Measurements from ENCODE around the gene MAP3K3. TPM values are rescaled to one million over a fixed set of nuclear protein-coding genes. Genes with fewer than 3 reads are reported as not detected.

MAP3K3 gene
- total and polyA plus RNA-seq, 2 donors (not counting 1 experiment from before 2014, with no cell fraction given), result 49.1 to 74.7 TPM

DNA sequence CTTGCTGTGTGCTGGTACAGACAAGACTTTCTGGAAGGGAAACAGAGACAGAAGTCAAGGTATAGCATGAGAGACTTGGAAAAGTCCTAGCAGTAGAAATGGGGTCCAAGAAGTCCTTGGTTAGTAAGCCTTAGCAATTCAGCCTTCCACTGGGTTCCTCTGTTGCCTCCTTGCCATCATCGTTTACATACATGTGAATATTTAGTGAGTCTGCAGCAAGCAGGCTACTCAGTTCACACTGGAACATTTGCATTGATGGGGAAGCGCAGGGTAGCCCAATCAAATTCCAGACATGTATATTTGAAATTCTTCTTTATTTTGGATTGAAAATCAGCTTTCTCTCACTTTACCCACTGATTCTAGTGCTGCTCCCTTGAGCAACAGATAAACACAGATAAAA, 50.6 kb downstream of the MAP3K3 start:
- no peak overlapping the region for H3K4me3 Mint-ChIP-seq
- H3K9me3 ChIP-seq (ENCODE audit: control extremely low read depth in 1 of 3, control insufficient read depth in 2 of 3, insufficient read depth in 1 of 3, low read length in 2 of 3), result no peaks in the 10 kb centered on the region
- DNase-seq (no peak), ATAC-seq (ENCODE audit: low read depth) (no peak)
- no peak overlapping the region for H3K9ac ChIP-seq (ENCODE audit: low read length)
- no peak overlapping the region for H3K4me3 ChIP-seq (ENCODE audit: control extremely low read depth in 1 of 5, extremely low read depth in 1 of 5, insufficient read depth in 1 of 5, low read depth in 2 of 5, low read length in 4 of 5)
- no peaks in the 10 kb centered on the region for H3K27me3 ChIP-seq (replicated peaks in 1 of 4; ENCODE audit: control extremely low read depth in 1 of 4, control insufficient read depth in 3 of 4, insufficient read depth in 4 of 4, low read length in 3 of 4)
- TF ChIP-seq CTCF (IDR thresholded peaks at IDR 0.05) (no peak), EZH2 (IDR thresholded peaks at IDR 0.05; ENCODE audit: borderline replicate concordance, insufficient read depth, low read depth, low read length, poor library complexity, severe bottlenecking) (no peak)
- no peaks in the 10 kb centered on the region for H4K20me1 ChIP-seq (ENCODE audit: control insufficient read depth, insufficient read depth, low read length, poor library complexity, severe bottlenecking)
- H3K4me2 ChIP-seq (replicated peaks; ENCODE audit: low read depth, low read length, poor library complexity, severe bottlenecking), result no peak overlapping the region
- H3K36me3 ChIP-seq (replicated peaks in 1 of 2; ENCODE audit: control extremely low read depth in 1 of 2, control insufficient read depth in 1 of 2, extremely low read depth in 1 of 2, insufficient read depth in 2 of 2, low read length in 1 of 2), result peaks cover 9 to 73% of the 10 kb centered on the region in 2 experiments
- no peaks in the 10 kb centered on the region for H3K9me3 Mint-ChIP-seq (ENCODE audit: insufficient read depth)
- H3K4me1 Mint-ChIP-seq, result peaks cover 13% of the 10 kb centered on the region
- H3K79me2 ChIP-seq (ENCODE audit: control insufficient read depth, insufficient read depth, low read length), result peaks cover 16% of the 10 kb centered on the region
- H3K27ac ChIP-seq (ENCODE audit: low read length in 2 of 2), result no peak overlapping the region
- no peak overlapping the region for H2AFZ ChIP-seq (ENCODE audit: insufficient read depth, low read depth, low read length, poor library complexity, severe bottlenecking)
- POLR2A ChIA-PET, result interaction anchor here (0.6 kb wide), 1 partner anchor 76 kb away, joined by 5 read pairs; no protein-coding TSS in a partner anchor
- H3K27me3 Mint-ChIP-seq, result no peaks in the 10 kb centered on the region
- H3K4me1 ChIP-seq (ENCODE audit: control insufficient read depth in 2 of 2, insufficient read depth in 2 of 2, low read length in 2 of 2), result peaks cover 3 to 11% of the 10 kb centered on the region in 2 donors
- WGBS (ENCODE audit: insufficient coverage), result 100% methylated on average over 1 of the region's 2 CpGs
- no peak overlapping the region for H3K27ac Mint-ChIP-seq
- intact Hi-C loops (cut with micrococcal nuclease), result no loop called here
- CTCF ChIA-PET, result no interaction called here

GRCh38 chr17:63675231-63675606, 53.0 kb downstream of the MAP3K3 start:
- Histone ChIP-seq H3K36me3 (replicated peaks in 1 of 2; ENCODE audit: control extremely low read depth in 1 of 2, control insufficient read depth in 1 of 2, extremely low read depth in 1 of 2, insufficient read depth in 2 of 2, low read length in 1 of 2) (peaks cover 3 to 60% of the 10 kb centered on the region in 2 experiments), H3K4me2 (replicated peaks; ENCODE audit: low read depth, low read length, poor library complexity, severe bottlenecking) (no peak overlapping the region), H3K79me2 (ENCODE audit: control insufficient read depth, insufficient read depth, low read length) (peaks cover 12% of the 10 kb centered on the region), H3K27me3 (replicated peaks in 1 of 4; ENCODE audit: control extremely low read depth in 1 of 4, control insufficient read depth in 3 of 4, insufficient read depth in 4 of 4, low read length in 3 of 4) (no peaks in the 10 kb centered on the region), H3K9ac (ENCODE audit: low read length) (no peak overlapping the region), H3K4me3 (ENCODE audit: control extremely low read depth in 1 of 5, extremely low read depth in 1 of 5, insufficient read depth in 1 of 5, low read depth in 2 of 5, low read length in 4 of 5) (no peak overlapping the region), H2AFZ (ENCODE audit: insufficient read depth, low read depth, low read length, poor library complexity, severe bottlenecking) (no peak overlapping the region), H3K9me3 (ENCODE audit: control extremely low read depth in 1 of 3, control insufficient read depth in 2 of 3, insufficient read depth in 1 of 3, low read length in 2 of 3) (no peaks in the 10 kb centered on the region), H3K27ac (ENCODE audit: low read length in 2 of 2) (no peak overlapping the region), H4K20me1 (ENCODE audit: control insufficient read depth, insufficient read depth, low read length, poor library complexity, severe bottlenecking) (no peaks in the 10 kb centered on the region), H3K4me1 (ENCODE audit: control insufficient read depth in 2 of 2, insufficient read depth in 2 of 2, low read length in 2 of 2) (peaks cover 0 to 5% of the 10 kb centered on the region in 2 donors)
- DNase-seq (no peak), ATAC-seq (ENCODE audit: low read depth) (no peak)
- 50% methylated on average over 3 of the region's 4 CpGs for WGBS (ENCODE audit: insufficient coverage)
- H3K4me1 Mint-ChIP-seq, result peaks cover 8% of the 10 kb centered on the region
- H3K27me3 Mint-ChIP-seq, result no peaks in the 10 kb centered on the region
- intact Hi-C loops (cut with micrococcal nuclease), result no loop called here
- TF ChIP-seq EZH2 (IDR thresholded peaks at IDR 0.05; ENCODE audit: borderline replicate concordance, insufficient read depth, low read depth, low read length, poor library complexity, severe bottlenecking), result no peak
- TF ChIP-seq CTCF (IDR thresholded peaks at IDR 0.05), result no peak
- H3K27ac Mint-ChIP-seq, result no peak overlapping the region
- POLR2A ChIA-PET, result interaction anchor here (1.3 kb wide), 1 partner anchor 19 kb away, joined by 4 read pairs; no protein-coding TSS in a partner anchor
- H3K4me3 Mint-ChIP-seq, result no peak overlapping the region
- CTCF ChIA-PET, result interaction anchor here (0.6 to 5.3 kb wide), 4 partner anchors 10 to 63 kb away, joined by 3 to 22 read pairs (median 3); no protein-coding TSS in a partner anchor
- no peaks in the 10 kb centered on the region for H3K9me3 Mint-ChIP-seq (ENCODE audit: insufficient read depth)
